ENCODE measurements around the gene FEN1. TPM values are rescaled to one million over a fixed set of nuclear protein-coding genes. Genes with fewer than 3 reads are reported as not detected.

Gene FEN1
- total and polyA plus RNA-seq, 8 donors = 13.9 to 42.4 (median 26.2) TPM

- intact Hi-C loops (cut with DNase I) = no loop called here
- no peak overlapping the region for H3K27ac ChIP-seq
- TF ChIP-seq CTCF (IDR thresholded peaks at IDR 0.05) = no peak
- ATAC-seq = no peak
- H3K4me1 ChIP-seq = peaks cover 3 to 12% of the 10 kb centered on the region in 2 donors
- H3K4me3 ChIP-seq = no peak overlapping the region
- peaks cover 0 to 29% of the 10 kb centered on the region in 2 donors for H3K27me3 ChIP-seq
- H3K9me3 ChIP-seq = no peaks in the 10 kb centered on the region
- no peak for DNase-seq
- no peaks in the 10 kb centered on the region for H3K36me3 ChIP-seq
Measured at GRCh38 chr11:61756147-61756451, 36.6 kb upstream of the FEN1 start.

GRCh38 chr11:61756452-61757212, 36.1 kb upstream of the FEN1 start:
- Histone ChIP-seq H3K27me3 (peaks cover 0 to 29% of the 10 kb centered on the region in 2 donors), H3K9me3 (no peaks in the 10 kb centered on the region), H3K4me1 (peaks cover 3 to 12% of the 10 kb centered on the region in 2 donors), H3K36me3 (no peaks in the 10 kb centered on the region), H3K27ac (no peak overlapping the region), H3K4me3 (no peak overlapping the region)
- ATAC-seq = peak; percentile 12
- no peak for TF ChIP-seq CTCF (IDR thresholded peaks at IDR 0.05)
- DNase-seq = peak in 1 of 4 donors; percentile 62
- intact Hi-C loops (cut with DNase I) = no loop called here

GRCh38 chr11:61757213-61757862, 35.4 kb upstream of the FEN1 start:
- Histone ChIP-seq H3K4me3 (no peak overlapping the region), H3K36me3 (no peaks in the 10 kb centered on the region), H3K4me1 (peaks cover 0 to 12% of the 10 kb centered on the region in 2 donors), H3K27ac (no peak overlapping the region), H3K27me3 (peaks cover 0 to 30% of the 10 kb centered on the region in 2 donors), H3K9me3 (no peaks in the 10 kb centered on the region)
- intact Hi-C loops (cut with DNase I) = no loop called here
- no peak for TF ChIP-seq CTCF (IDR thresholded peaks at IDR 0.05)
- ATAC-seq (no peak), DNase-seq (no peak)

- Histone ChIP-seq H3K27ac (no peak overlapping the region), H3K9me3 (no peaks in the 10 kb centered on the region), H3K27me3 (peaks cover 0 to 43% of the 10 kb centered on the region in 2 donors), H3K4me3 (no peak overlapping the region), H3K36me3 (no peaks in the 10 kb centered on the region), H3K4me1 (peaks cover 0 to 4% of the 10 kb centered on the region in 2 donors)
- no peak for TF ChIP-seq CTCF (IDR thresholded peaks at IDR 0.05)
- intact Hi-C loops (cut with DNase I) = no loop called here
- DNase-seq = no peak
- ATAC-seq = no peak
Measured at GRCh38 chr11:61760946-61761345, 31.8 kb upstream of the FEN1 start.

- Histone ChIP-seq H3K27ac (no peak overlapping the region), H3K9me3 (no peaks in the 10 kb centered on the region)
- intact Hi-C loops (cut with DNase I) = no loop called here
Measured at GRCh38 chr11:61761440-61762222, 31.1 kb upstream of the FEN1 start.

More at GRCh38 chr11:61761440-61762222, 31.1 kb upstream of the FEN1 start:
- H3K36me3 ChIP-seq = no peaks in the 10 kb centered on the region
- TF ChIP-seq CTCF (IDR thresholded peaks at IDR 0.05) = no peak
- DNase-seq (no peak), ATAC-seq (no peak)
- no peaks in the 10 kb centered on the region for H3K4me1 ChIP-seq
- H3K27me3 ChIP-seq = peaks cover 0 to 43% of the 10 kb centered on the region in 2 donors
- H3K4me3 ChIP-seq = no peak overlapping the region
